Fibroblast of lung (primary cell): Measurements from ENCODE around the gene COL8A2.

Experiments used
- CTCF ChIP-seq, 2 donors: IDR thresholded peaks in 1 of 2; conservative IDR thresholded peaks in 1 of 2; 1 replicate in 1 of 2; 2 replicates in 1 of 2; pipeline ENCODE4 v1.5.1; 2011 to 2012; ENCODE audit warnings: low read length in 2 of 2, control low read depth in 1 of 2, inconsistent platforms in 1 of 2, low read depth in 1 of 2, mild to moderate bottlenecking in 1 of 2
- EZH2 ChIP-seq: IDR thresholded peaks from 2 replicates; pipeline ENCODE4 v1.5.1; 2012; ENCODE audit warnings: low read length, control low read depth, mild to moderate bottlenecking; ENCODE audit errors: missing control alignments

- TF ChIP-seq CTCF (conservative IDR thresholded peaks at IDR 0.05 in 1 of 2, IDR thresholded peaks at IDR 0.05 in 1 of 2; ENCODE audit: low read depth in 1 of 2, low read length in 2 of 2) (no peak), EZH2 (no peak)
Measured at GRCh38 chr1:36134031-36134430, 9.0 kb upstream of the COL8A2 start.
